HL-60 (cell line): Measurements from ENCODE around the gene MYO5B.

Source experiments
- GABPA ChIP-seq: IDR thresholded peaks from 2 replicates; pipeline ENCODE4 v1.6.1; 2012; ENCODE audit warnings: low read depth
- POLR2AphosphoS5 ChIP-seq: IDR thresholded peaks from 2 replicates; pipeline ENCODE4 v1.6.1; 2012; ENCODE audit warnings: low read depth
- SPI1 ChIP-seq: IDR thresholded peaks from 2 replicates; pipeline ENCODE4 v1.6.1; 2012; ENCODE audit warnings: low read depth, mild to moderate bottlenecking, borderline replicate concordance
- TF ChIP-seq, protein P1 (sequence below): IDR thresholded peaks from one replicate; pipeline ENCODE4 v1.5.1; 2011; ENCODE audit warnings: low read length, control low read depth, inconsistent platforms; ENCODE audit not compliant: insufficient read depth
- TF ChIP-seq, protein P2 (sequence below): IDR thresholded peaks from 2 replicates; pipeline ENCODE4 v1.6.1; 2012; ENCODE audit warnings: low read depth; ENCODE audit not compliant: insufficient replicate concordance

DNA sequence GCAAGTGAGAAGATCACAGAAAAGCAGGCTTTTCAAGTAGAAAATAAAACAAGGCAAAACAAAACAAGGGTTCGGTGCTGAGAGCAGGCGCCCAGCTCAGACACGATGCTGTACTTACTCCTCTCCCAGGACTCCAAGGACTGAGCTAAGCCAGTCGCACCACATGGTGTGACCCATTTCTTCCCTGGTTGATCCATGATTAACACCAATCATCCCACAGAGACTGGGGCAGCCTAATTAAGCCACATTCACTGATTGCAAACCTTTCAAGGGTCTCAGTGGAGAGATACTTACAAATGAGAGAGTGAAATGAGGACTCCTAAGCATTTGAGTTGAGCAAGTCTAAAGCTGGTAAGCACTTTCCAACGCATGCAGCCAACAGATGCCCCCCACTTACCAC lies 155.2 kb downstream of the MYO5B start:
- TF ChIP-seq, protein P1, sequence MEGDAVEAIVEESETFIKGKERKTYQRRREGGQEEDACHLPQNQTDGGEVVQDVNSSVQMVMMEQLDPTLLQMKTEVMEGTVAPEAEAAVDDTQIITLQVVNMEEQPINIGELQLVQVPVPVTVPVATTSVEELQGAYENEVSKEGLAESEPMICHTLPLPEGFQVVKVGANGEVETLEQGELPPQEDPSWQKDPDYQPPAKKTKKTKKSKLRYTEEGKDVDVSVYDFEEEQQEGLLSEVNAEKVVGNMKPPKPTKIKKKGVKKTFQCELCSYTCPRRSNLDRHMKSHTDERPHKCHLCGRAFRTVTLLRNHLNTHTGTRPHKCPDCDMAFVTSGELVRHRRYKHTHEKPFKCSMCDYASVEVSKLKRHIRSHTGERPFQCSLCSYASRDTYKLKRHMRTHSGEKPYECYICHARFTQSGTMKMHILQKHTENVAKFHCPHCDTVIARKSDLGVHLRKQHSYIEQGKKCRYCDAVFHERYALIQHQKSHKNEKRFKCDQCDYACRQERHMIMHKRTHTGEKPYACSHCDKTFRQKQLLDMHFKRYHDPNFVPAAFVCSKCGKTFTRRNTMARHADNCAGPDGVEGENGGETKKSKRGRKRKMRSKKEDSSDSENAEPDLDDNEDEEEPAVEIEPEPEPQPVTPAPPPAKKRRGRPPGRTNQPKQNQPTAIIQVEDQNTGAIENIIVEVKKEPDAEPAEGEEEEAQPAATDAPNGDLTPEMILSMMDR, result no peak
- TF ChIP-seq, protein P2, sequence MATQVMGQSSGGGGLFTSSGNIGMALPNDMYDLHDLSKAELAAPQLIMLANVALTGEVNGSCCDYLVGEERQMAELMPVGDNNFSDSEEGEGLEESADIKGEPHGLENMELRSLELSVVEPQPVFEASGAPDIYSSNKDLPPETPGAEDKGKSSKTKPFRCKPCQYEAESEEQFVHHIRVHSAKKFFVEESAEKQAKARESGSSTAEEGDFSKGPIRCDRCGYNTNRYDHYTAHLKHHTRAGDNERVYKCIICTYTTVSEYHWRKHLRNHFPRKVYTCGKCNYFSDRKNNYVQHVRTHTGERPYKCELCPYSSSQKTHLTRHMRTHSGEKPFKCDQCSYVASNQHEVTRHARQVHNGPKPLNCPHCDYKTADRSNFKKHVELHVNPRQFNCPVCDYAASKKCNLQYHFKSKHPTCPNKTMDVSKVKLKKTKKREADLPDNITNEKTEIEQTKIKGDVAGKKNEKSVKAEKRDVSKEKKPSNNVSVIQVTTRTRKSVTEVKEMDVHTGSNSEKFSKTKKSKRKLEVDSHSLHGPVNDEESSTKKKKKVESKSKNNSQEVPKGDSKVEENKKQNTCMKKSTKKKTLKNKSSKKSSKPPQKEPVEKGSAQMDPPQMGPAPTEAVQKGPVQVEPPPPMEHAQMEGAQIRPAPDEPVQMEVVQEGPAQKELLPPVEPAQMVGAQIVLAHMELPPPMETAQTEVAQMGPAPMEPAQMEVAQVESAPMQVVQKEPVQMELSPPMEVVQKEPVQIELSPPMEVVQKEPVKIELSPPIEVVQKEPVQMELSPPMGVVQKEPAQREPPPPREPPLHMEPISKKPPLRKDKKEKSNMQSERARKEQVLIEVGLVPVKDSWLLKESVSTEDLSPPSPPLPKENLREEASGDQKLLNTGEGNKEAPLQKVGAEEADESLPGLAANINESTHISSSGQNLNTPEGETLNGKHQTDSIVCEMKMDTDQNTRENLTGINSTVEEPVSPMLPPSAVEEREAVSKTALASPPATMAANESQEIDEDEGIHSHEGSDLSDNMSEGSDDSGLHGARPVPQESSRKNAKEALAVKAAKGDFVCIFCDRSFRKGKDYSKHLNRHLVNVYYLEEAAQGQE, result no peak
- TF ChIP-seq GABPA (no peak), POLR2AphosphoS5 (no peak), SPI1 (no peak)
